Upper lobe of left lung (tissue), 4 donors: ENCODE measurements around the gene CHRNE.

Source experiments
- CTCF ChIP-seq, 6 experiments: fragments of 450-650 bp in 4 of 6; fragments of 200-600 bp in 2 of 6; sonication (generic) in 2 of 6; IDR thresholded peaks; one replicate each; pipeline ENCODE4 v1.5.1; 2016 to 2019; ENCODE audit warnings: antibody characterized with exemption in 6 of 6
- EP300 ChIP-seq, 4 donors: sonication (generic); formaldehyde crosslinking; IDR thresholded peaks; one replicate each; pipeline ENCODE4 v1.5.1; 2017; ENCODE audit warnings: antibody characterized with exemption in 4 of 4, control low read depth in 2 of 4

- TF ChIP-seq CTCF (IDR thresholded peaks at IDR 0.05): no peak
- no peak for TF ChIP-seq EP300 (IDR thresholded peaks at IDR 0.05)
Observed at GRCh38 chr17:4901108-4901647, 1.7 kb downstream of the CHRNE start.
